H1 (cell line): ENCODE measurements around the gene SHISA8. TPM values are rescaled to one million over a fixed set of nuclear protein-coding genes. Genes with fewer than 3 reads are reported as not detected.

Experiments
- ATF2 ChIP-seq: IDR thresholded peaks from 2 replicates; pipeline ENCODE4 v1.6.1; 2012; ENCODE audit warnings: low read length, inconsistent platforms
- CBX8 ChIP-seq: fragments of 300-800, 300-1000 bp; sonication (generic); IDR thresholded peaks from 2 replicates; pipeline ENCODE4 v1.7.1; 2016; ENCODE audit warnings: low read depth, low read length, borderline replicate concordance
- CHD7 ChIP-seq: fragments of 300-600 bp; sonication (generic); IDR thresholded peaks from 2 replicates; pipeline ENCODE4 v1.7.1; 2012; ENCODE audit warnings: low read length, moderate library complexity, mild to moderate bottlenecking, inconsistent platforms; ENCODE audit not compliant: insufficient replicate concordance
- GABPA ChIP-seq: IDR thresholded peaks from 2 replicates; pipeline ENCODE4 v1.6.1; 2011; ENCODE audit warnings: mild to moderate bottlenecking, low read length, moderate library complexity, borderline replicate concordance; ENCODE audit not compliant: insufficient read depth
- JUND ChIP-seq: IDR thresholded peaks from 2 replicates; pipeline ENCODE4 v1.6.1; 2011; ENCODE audit warnings: mild to moderate bottlenecking, improper control_type of control experiment, low read length
- SP2 ChIP-seq: IDR thresholded peaks from 2 replicates; pipeline ENCODE4 v1.6.1; 2012; ENCODE audit warnings: mild to moderate bottlenecking, low read length, inconsistent platforms
- polyA plus RNA-seq, 7 experiments: library from polyadenylated mRNA; depleted of rRNA in 3 of 7; stranded (reverse) in 5 of 7; unstranded in 2 of 7; fragments of >200 nt in 5 of 7; fragments of 200-250 nt in 2 of 7; gene quantifications; 1 replicate in 5 of 7; 2 replicates in 1 of 7; 4 replicates in 1 of 7; pipeline versions ENCODE4 v1.2.1 to v1.2.3, GENCODE V29; 2011 to 2013; ENCODE audit warnings: missing spikeins in 2 of 7, mixed read lengths in 2 of 7
- total RNA-seq: library from RNA; stranded (reverse); fragmentation: NEBNext Ultra II Directional; extraction: Animal tissue kit (Norgen Biotek cat#: 25700); gene quantifications from 2 replicates; pipeline ENCODE4 v1.2.1, GENCODE V29; 2021
- TF ChIP-seq, protein P1 (sequence below): IDR thresholded peaks from 2 replicates; pipeline ENCODE4 v1.6.1; 2012; ENCODE audit warnings: inconsistent platforms

Gene SHISA8
- total and polyA plus RNA-seq, 2 of the 8 experiments (the other 6 are each of a cell fraction or from before 2014, with no cell fraction given) = 0.14 to 0.89 TPM

GRCh38 chr22:41917375-41917902, 2.6 kb upstream of the SHISA8 start (continued):
- no peak for TF ChIP-seq CHD7
- TF ChIP-seq JUND = no peak
- no peak for TF ChIP-seq ATF2
- TF ChIP-seq, protein P1, sequence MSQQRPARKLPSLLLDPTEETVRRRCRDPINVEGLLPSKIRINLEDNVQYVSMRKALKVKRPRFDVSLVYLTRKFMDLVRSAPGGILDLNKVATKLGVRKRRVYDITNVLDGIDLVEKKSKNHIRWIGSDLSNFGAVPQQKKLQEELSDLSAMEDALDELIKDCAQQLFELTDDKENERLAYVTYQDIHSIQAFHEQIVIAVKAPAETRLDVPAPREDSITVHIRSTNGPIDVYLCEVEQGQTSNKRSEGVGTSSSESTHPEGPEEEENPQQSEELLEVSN = no peak
- no peak for TF ChIP-seq CBX8
- TF ChIP-seq GABPA = no peak
- TF ChIP-seq SP2 = no peak
